D341Med (cell line): ENCODE measurements around the gene TRMT2A.

Experiments
- DNase-seq: peaks from one replicate; pipeline ENCODE4 v3.0.0; 2012; ENCODE audit warnings: low spot score

The TRMT2A gene

DNA sequence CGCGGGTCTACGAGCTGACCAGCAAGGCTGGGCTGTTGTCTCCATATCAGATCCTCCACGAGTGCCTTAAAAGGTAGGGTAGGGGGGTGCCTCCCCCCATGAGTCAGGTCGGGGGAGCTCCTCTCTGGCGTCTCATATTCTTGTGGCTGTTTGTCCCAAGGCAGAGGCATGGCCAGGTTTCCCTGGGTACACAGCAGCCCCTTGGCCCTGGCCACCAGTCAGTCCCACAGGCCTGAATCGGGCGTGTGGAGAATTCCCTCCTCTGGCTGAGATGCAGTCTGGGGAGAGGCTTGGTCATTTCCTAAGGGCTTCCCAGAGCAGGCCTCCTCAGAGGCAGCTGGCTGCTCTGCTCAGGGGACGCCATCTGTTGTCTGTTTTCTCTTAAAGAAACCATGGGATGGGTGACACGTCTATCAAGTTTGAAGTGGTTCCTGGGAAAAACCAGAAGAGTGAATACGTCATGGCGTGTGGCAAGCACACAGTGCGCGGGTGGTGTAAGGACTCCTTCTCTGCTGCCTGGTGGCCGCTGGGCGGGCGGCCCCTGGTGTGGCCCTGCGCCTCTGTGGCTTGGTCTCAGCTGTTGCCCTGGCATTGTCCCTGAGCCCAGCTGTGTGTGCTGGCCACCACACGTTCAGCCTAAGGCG is 10.7 kb downstream of the TRMT2A start:
- no peak for DNase-seq

DNA sequence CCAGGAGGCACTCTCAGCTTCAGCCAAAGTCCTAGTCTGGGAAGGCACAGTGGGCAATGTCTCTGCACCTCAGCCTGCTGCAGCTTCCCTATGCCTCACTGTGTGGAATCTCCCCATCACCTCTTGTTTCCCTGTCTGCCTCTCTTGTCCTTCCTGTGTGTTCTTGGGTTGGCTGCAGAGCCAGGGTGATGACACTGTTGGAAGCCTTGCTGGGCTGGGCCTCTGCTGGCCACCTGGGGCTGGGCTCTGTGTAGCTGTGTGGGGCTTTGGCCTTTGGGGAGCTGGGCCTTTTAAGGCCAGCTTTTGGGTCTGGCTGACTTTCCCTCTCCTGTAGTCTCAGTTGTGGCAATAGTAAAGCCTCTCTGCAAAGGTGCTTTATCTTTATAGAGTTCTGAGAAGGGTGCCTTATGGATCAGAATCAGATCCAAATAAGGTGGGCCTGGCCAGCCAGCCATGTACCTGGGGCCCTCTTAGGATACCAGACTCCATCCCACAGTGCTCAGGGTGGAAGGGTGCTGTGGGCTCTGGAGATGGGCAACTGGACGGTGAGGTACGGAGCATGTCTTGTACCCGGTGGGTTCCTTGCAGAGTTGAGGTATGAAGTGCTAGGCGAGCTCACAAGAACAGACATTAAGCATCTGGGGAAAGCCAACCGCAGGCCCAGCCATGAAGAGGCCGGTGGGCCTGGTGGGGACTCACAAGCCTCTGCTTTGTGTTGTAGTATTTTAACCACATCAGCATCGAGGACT is 11.4 kb downstream of the TRMT2A start:
- DNase-seq: no peak

GRCh38 chr22:20102203-20102780 is 14.7 kb downstream of the TRMT2A start:
- DNase-seq: no peak

- no peak for DNase-seq
Observed at GRCh38 chr22:20101638-20102037, 15.4 kb downstream of the TRMT2A start.

GRCh38 chr22:20099099-20099711 is 17.8 kb downstream of the TRMT2A start:
- no peak for DNase-seq

GRCh38 chr22:20096574-20097420 is 20.2 kb downstream of the TRMT2A start:
- DNase-seq: no peak

GRCh38 chr22:20095521-20095920 is 21.5 kb downstream of the TRMT2A start:
- DNase-seq: no peak

GRCh38 chr22:20094197-20094807 is 22.7 kb downstream of the TRMT2A start:
- no peak for DNase-seq

GRCh38 chr22:20093418-20094196 is 23.4 kb downstream of the TRMT2A start:
- DNase-seq: no peak

GRCh38 chr22:20092477-20092854 is 24.6 kb downstream of the TRMT2A start:
- DNase-seq: no peak

DNA sequence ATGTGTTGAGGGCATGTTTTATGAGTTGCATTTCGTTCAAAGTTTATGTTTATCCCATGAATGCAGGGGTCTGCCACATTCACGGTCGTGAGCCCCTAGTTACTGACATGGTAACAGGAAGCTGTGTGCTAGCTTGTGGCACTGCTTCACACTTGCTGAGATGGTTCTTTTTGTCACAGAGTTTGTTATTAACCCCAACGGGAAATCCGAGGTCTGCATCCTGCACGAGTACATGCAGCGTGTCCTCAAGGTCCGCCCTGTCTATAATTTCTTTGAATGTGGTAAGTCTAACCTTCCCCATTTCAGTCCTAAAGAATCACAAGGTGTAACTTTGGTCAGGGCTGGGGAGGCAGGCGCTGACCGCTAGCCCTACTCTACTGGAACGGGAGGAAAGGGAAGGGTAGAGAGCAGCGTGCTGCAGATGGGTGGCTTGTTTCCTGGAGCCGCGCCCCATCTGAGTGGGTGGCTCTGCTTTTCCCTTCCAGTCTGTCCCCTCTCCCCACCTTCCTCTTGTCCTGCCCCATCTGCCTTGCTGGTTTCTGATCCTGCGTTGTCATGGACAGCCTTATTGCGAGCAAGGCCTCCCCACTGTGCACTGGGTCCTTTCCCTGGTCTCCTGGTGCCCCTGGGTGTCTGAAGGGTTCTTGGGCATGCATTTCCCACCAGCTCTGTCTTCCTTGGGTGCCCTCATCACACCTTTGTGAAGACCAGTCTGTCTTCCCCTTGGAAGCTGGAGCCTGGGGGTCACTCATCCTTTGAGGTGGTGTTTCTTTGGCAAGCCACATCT is 25.1 kb downstream of the TRMT2A start:
- no peak for DNase-seq

GRCh38 chr22:20090730-20091240 is 26.2 kb downstream of the TRMT2A start:
- DNase-seq: no peak

GRCh38 chr22:20089977-20090729 is 26.9 kb downstream of the TRMT2A start:
- no peak for DNase-seq

- DNase-seq: no peak
Observed at GRCh38 chr22:20089226-20089976, 27.6 kb downstream of the TRMT2A start.

GRCh38 chr22:20088263-20088648 is 28.8 kb downstream of the TRMT2A start:
- DNase-seq: no peak

- no peak for DNase-seq
Observed at GRCh38 chr22:20087319-20088262, 29.4 kb downstream of the TRMT2A start.

DNA sequence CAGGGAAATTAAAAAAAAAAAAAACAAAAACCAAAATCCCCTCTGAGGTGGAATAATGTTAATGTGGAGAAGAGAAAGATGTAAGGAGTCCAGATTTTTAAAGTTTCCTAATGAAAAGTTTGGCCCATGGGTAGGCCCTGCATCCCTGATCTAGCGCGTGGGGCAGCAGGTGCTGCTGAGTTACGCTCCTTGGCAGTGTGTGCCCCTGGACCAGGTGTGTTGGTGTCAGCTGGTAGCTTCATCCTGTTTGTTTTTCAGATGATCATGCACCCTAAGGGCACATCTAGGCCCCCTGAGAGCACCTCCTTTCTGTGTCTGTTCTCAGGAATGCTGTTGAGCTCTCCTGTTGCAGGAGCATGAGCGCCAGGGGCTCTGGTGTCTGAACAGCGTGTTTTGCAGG is 30.3 kb downstream of the TRMT2A start:
- no peak for DNase-seq
